ENCODE data around the gene GLT1D1. TPM values are rescaled to one million over a fixed set of nuclear protein-coding genes. Genes with fewer than 3 reads are reported as not detected.

Gene GLT1D1
- total RNA-seq, 1 donor from 2014 or later = not detected

DNA sequence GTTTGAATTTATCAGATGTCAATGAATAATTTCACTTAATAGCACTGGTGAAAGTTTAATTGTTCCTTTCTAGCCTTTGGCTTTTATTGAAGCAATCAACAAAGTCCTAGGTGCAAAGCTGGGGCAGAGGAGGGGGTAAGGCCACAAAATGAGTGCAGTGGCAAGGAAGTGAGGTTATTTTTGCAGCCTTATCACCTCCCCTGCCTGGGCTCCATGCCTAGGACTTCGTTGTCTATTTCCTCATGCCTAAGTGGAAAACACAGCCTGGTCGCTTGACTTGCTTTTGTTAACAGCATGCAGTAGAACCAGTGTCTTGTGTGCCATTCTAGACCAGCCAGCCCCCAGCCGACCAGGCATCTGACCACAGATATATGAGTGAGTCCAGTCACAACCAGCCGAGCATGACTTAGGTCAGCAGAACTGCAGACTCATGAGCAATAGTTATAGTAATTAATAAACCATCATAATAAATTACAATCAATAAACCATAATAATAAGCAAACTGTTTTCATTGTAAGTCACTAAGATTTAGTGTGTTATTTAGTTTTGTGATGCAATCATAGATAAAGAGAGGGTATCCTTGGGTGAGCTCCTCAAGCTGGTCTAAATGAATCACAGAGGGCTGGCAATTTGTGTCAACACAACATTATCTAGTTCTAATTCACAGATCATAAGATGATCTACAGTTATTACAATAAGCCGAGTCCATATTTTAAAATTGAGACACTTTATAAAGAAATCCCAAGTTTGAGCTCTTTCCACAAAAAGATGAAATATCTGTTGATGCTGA lies 156.8 kb downstream of the GLT1D1 start:
- DNase-seq = no peak

DNA sequence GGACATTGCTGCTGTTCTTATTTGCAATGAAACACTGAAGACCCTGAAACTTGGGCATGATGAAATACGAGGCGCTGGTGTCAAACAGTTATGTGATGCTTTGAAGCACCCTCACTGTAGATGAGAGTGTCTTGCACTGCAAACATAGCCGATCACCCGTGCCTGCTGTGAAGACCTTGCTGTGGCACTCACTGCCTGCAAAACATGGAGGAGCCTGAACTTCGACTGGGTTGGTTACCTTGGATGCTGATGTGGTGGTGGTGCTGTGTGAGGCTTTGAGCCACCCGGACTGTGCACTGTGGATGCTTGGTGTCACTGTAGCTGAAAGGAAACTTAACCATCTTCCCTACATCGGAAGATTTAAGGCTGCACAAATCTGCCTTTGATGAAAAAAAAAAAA lies 162.9 kb downstream of the GLT1D1 start:
- DNase-seq = no peak

DNA sequence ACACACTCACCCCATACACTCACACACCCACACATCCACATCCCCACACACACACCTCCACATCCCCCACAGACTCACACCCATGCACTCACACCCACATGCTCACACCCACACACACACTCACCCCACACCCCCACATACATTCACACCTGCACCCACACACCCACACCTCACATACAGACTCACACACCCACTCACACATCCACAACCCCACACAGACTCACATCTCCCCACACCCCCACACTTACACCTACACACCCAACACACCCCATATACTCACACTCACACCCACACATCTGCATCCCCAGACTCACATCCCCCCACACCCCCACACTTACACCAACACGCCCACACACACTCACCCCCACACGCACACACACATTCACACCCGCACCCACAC lies 171.8 kb downstream of the GLT1D1 start:
- no peak for DNase-seq

DNA sequence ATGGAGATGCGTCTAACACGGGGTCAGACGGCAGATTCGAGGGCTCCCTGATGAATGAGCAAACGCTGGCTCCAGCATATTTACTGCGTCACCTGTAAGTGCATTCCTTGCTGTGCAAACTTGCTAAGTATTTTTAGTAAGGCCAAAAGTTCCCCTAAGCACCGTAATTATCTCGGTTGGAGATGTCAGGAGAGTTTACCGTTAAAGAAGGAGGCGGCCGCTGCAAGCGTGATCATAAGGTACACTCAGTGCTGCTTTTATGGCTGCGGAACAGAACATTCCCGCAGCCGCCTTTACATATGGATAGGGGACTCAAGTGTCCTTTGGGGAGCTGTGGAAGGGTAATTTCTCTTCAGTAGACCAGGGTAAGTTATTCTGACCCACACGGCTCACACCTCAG lies 175.6 kb downstream of the GLT1D1 start:
- no peak for DNase-seq

Other genes with a start within 250 kb of the GLT1D1 start
- gene SLC15A4, start 29.5 kb upstream of the GLT1D1 start, total RNA-seq = 30.2 and 36.9 TPM in 2 replicates

Measured in dermis blood vessel endothelial cell (primary cell).